Activated T-helper 1 cell treated with Interleukin-2 at 50 U/mL for 16 hours (primary cell): ENCODE data around the gene MXD1.
A peak's percentile ranks its signal among the peaks of the same experiment; 100 is the strongest.
"Not testable (repeated sequence)": the region's sequence is repeated elsewhere in the genome, so short reads cannot be mapped to it uniquely, and the experiment has no call there.

Experiments
- DNase-seq: peaks from one replicate; pipeline ENCODE4 v3.0.0-alpha.2; 2020; ENCODE audit warnings: low read depth

MXD1 gene

GRCh38 chr2:69933254-69933828, 18.4 kb downstream of the MXD1 start:
- no peak for DNase-seq

GRCh38 chr2:69933839-69934613, 19.1 kb downstream of the MXD1 start:
- DNase-seq = no peak

- no peak for DNase-seq
These were observed 19.7 kb downstream of the MXD1 start for GRCh38 chr2:69934614-69934908.

GRCh38 chr2:69935011-69935410, 20.1 kb downstream of the MXD1 start:
- DNase-seq = no peak

- DNase-seq = no peak
These were observed 22.0 kb downstream of the MXD1 start for GRCh38 chr2:69936906-69937305.

- no peak for DNase-seq
These were observed 23.1 kb downstream of the MXD1 start for GRCh38 chr2:69937968-69938367.

- DNase-seq = no peak
These were observed 24.8 kb downstream of the MXD1 start for GRCh38 chr2:69939722-69940121.

- no peak for DNase-seq
These were observed 25.8 kb downstream of the MXD1 start for GRCh38 chr2:69940691-69941090.

GRCh38 chr2:69943000-69943842, 28.3 kb downstream of the MXD1 start:
- no peak for DNase-seq

- DNase-seq = no peak
These were observed 29.1 kb downstream of the MXD1 start for GRCh38 chr2:69943843-69944525.

GRCh38 chr2:69944756-69945155, 29.8 kb downstream of the MXD1 start:
- no peak for DNase-seq

- DNase-seq = no peak
These were observed 30.5 kb downstream of the MXD1 start for GRCh38 chr2:69945441-69945840.

- no peak for DNase-seq
These were observed 31.0 kb downstream of the MXD1 start for GRCh38 chr2:69945941-69946340.

GRCh38 chr2:69946351-69947324, 31.7 kb downstream of the MXD1 start:
- DNase-seq = peak; percentile 33

GRCh38 chr2:69947325-69947931, 32.5 kb downstream of the MXD1 start:
- no peak for DNase-seq

- DNase-seq = no peak
These were observed 33.4 kb downstream of the MXD1 start for GRCh38 chr2:69948032-69948962.

GRCh38 chr2:69948963-69949645, 34.2 kb downstream of the MXD1 start:
- no peak for DNase-seq

- no peak for DNase-seq
These were observed 35.3 kb downstream of the MXD1 start for GRCh38 chr2:69950241-69950640.

GRCh38 chr2:69950671-69951070, 35.8 kb downstream of the MXD1 start:
- not testable (repeated sequence) for DNase-seq
